Mucosa of descending colon (tissue), 3 donors: ENCODE results near the gene SLC19A3. TPM values are rescaled to one million over a fixed set of nuclear protein-coding genes. Genes with fewer than 3 reads are reported as not detected.

ENCODE experiments used
- ATAC-seq: fragments of 200-7000 bp; cut with Tn5 transposase; one replicate; pipeline ENCODE4 v1.9.1; 2020; ENCODE audit warnings: mild to moderate bottlenecking, moderate library complexity
- DNase-seq, 3 donors: peaks; one replicate each; pipeline ENCODE4 v3.0.0-alpha.2; 2020
- H3K36me3 ChIP-seq: fragments of 200-600 bp; one replicate; pipeline ENCODE4 v1.8.0; 2021; ENCODE audit warnings: low read depth, mild to moderate bottlenecking
- H3K4me1 ChIP-seq: fragments of 200-600 bp; one replicate; pipeline ENCODE4 v1.8.0; 2021; ENCODE audit warnings: low read depth, mild to moderate bottlenecking
- H3K4me3 ChIP-seq: fragments of 200-600 bp; one replicate; pipeline ENCODE4 v1.8.0; 2021; ENCODE audit warnings: mild to moderate bottlenecking
- H3K9me3 ChIP-seq: fragments of 200-600 bp; one replicate; pipeline ENCODE4 v1.8.0; 2021; ENCODE audit warnings: mild to moderate bottlenecking
- CTCF ChIP-seq: fragments of 200-600 bp; IDR thresholded peaks from one replicate; pipeline ENCODE4 v1.8.0; 2022; ENCODE audit warnings: antibody characterized with exemption, mild to moderate bottlenecking
- intact Hi-C, 2 donors: fragments of 100-400 bp; cut with DNase I in 1 of 2; cut with micrococcal nuclease in 1 of 2; formaldehyde crosslinking; loops; one replicate each; pipeline versions ENCODE4 v1.11.0 to v1.11.1; 2022; cut with DNase I, micrococcal nuclease
- total RNA-seq, 3 donors: library from RNA; stranded (reverse); fragmentation: NEBNext Ultra II Directional in 2 of 3; extraction: Animal tissue kit (Norgen Biotek cat#: 25700) in 2 of 3; gene quantifications; one replicate each; pipeline versions ENCODE4 v1.2.1 to v1.2.4, GENCODE V29; 2021 to 2023
- donor health status: DM: no; HTN: no; CAD: no; lungs with moderate emphysema.
- donor health status: DM: no; HTN: no; CAD: no.
- donor health status: DM: no; HTN: yes; CAD: no.

SLC19A3 gene
- total RNA-seq, 3 donors from 2014 or later, result 4.5 to 28.8 (median 21.6) TPM

DNA sequence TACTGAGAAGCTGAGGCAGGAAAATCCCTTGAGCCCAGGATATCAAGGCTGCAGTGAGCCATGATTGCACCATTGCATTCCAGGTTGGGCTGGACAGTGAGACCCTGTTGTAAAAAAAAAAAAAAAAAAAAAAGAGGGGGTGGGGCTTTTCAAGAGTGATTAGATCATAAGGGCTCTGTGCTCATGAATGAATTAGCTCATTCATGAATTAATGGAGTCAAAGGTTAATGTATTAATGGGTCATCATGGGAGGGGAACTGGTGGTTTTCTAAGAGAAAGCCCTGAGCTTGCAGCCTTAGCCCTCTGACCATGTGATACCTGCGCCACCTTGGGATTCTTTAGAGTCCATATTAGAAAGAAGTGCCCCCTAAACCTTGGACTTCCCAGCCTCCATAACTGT, 4.5 kb downstream of the SLC19A3 start:
- H3K4me3 ChIP-seq, result no peak overlapping the region
- H3K9me3 ChIP-seq, result no peaks in the 10 kb centered on the region
- no peak for TF ChIP-seq CTCF
- DNase-seq (no peak), ATAC-seq (no peak)
- no peaks in the 10 kb centered on the region for H3K36me3 ChIP-seq
- H3K4me1 ChIP-seq, result no peaks in the 10 kb centered on the region
- intact Hi-C loops, result no loop called here

- TF ChIP-seq CTCF, result no peak
- DNase-seq (no peak), ATAC-seq (no peak)
- Histone ChIP-seq H3K4me3 (no peak overlapping the region), H3K4me1 (no peaks in the 10 kb centered on the region), H3K9me3 (no peaks in the 10 kb centered on the region), H3K36me3 (no peaks in the 10 kb centered on the region)
- intact Hi-C loops, result no loop called here
Observed at GRCh38 chr2:227710986-227711385, 6.8 kb downstream of the SLC19A3 start.

GRCh38 chr2:227707390-227707789, 10.4 kb downstream of the SLC19A3 start:
- Histone ChIP-seq H3K4me1 (no peaks in the 10 kb centered on the region), H3K36me3 (no peaks in the 10 kb centered on the region), H3K4me3 (no peak overlapping the region), H3K9me3 (no peaks in the 10 kb centered on the region)
- no peak for TF ChIP-seq CTCF
- no peak for DNase-seq
- ATAC-seq, result no peak
- intact Hi-C loops, result no loop called here

GRCh38 chr2:227706859-227707258, 11.0 kb downstream of the SLC19A3 start:
- H3K4me3 ChIP-seq, result no peak overlapping the region
- TF ChIP-seq CTCF, result no peak
- H3K4me1 ChIP-seq, result no peaks in the 10 kb centered on the region
- DNase-seq (peak; percentile 56 to 70 (median 65)), ATAC-seq (peak; percentile 95)
- intact Hi-C loops, result no loop called here
- H3K9me3 ChIP-seq, result no peaks in the 10 kb centered on the region
- H3K36me3 ChIP-seq, result no peaks in the 10 kb centered on the region

GRCh38 chr2:227703961-227704360, 13.9 kb downstream of the SLC19A3 start:
- intact Hi-C loops, result no loop called here
- peak; percentile 24 for ATAC-seq

More at GRCh38 chr2:227703961-227704360, 13.9 kb downstream of the SLC19A3 start:
- Histone ChIP-seq H3K36me3 (no peaks in the 10 kb centered on the region), H3K4me3 (no peak overlapping the region), H3K4me1 (peaks cover 3% of the 10 kb centered on the region), H3K9me3 (no peaks in the 10 kb centered on the region)
- DNase-seq, result no peak
- no peak for TF ChIP-seq CTCF
